Keratinocyte (primary cell): ENCODE results near the gene ITGAD. TPM values are rescaled to one million over a fixed set of nuclear protein-coding genes. Genes with fewer than 3 reads are reported as not detected.

Experiments
- DNase-seq: peaks from one replicate; pipeline ENCODE4 v3.0.0-alpha.2; 2011; ENCODE audit warnings: low read depth, missing footprints, low spot score
- FAIRE-seq: peaks from 2 replicates; lab custom pipeline; 2011; peaks lifted over from hg19 to GRCh38; lab: Jason Lieb, UNC
- H2AFZ ChIP-seq: 2 replicates; pipeline ENCODE4 v1.6.0; 2012; ENCODE audit warnings: low read length, control low read depth, inconsistent platforms; ENCODE audit not compliant: control insufficient read depth
- H3K27ac ChIP-seq: 2 replicates; pipeline ENCODE4 v1.5.1; 2011; ENCODE audit warnings: low read length; ENCODE audit not compliant: control insufficient read depth, insufficient read depth
- H3K27me3 ChIP-seq: 3 replicates; pipeline ENCODE4 v1.6.0; 2011; ENCODE audit warnings: low read length; ENCODE audit not compliant: control insufficient read depth, insufficient read depth; ENCODE audit errors: extremely low read depth
- H3K36me3 ChIP-seq, 2 experiments: 2 replicates in 1 of 2; 3 replicates in 1 of 2; pipeline ENCODE4 v1.5.1; 2011; ENCODE audit warnings: low read length in 2 of 2, mild to moderate bottlenecking in 1 of 2; ENCODE audit not compliant: control insufficient read depth in 2 of 2, insufficient read depth in 2 of 2; ENCODE audit errors: extremely low read depth in 1 of 2
- H3K4me1 ChIP-seq: 3 replicates; pipeline ENCODE4 v1.5.1; 2011; ENCODE audit warnings: low read length; ENCODE audit not compliant: control insufficient read depth, insufficient read depth; ENCODE audit errors: extremely low read depth
- H3K4me2 ChIP-seq: 3 replicates; pipeline ENCODE4 v1.6.0; 2011; ENCODE audit warnings: low read depth, low read length; ENCODE audit not compliant: control insufficient read depth, insufficient read depth; ENCODE audit errors: extremely low read depth
- H3K4me3 ChIP-seq, 3 experiments: fragments of 200-600 bp in 1 of 3; sonication (generic) in 1 of 3; 2 replicates in 2 of 3; 3 replicates in 1 of 3; pipeline ENCODE4 v1.5.1; 2011 to 2016; ENCODE audit warnings: low read length in 3 of 3, mild to moderate bottlenecking in 3 of 3, control low read depth in 2 of 3, inconsistent platforms in 1 of 3, low read depth in 1 of 3, mixed read lengths in 1 of 3, mixed run types in 1 of 3, moderate library complexity in 1 of 3; ENCODE audit not compliant: control insufficient read depth in 2 of 3, insufficient read depth in 2 of 3; ENCODE audit errors: extremely low read depth in 1 of 3
- H3K79me2 ChIP-seq: 2 replicates; pipeline ENCODE4 v1.6.0; 2012; ENCODE audit warnings: low read length; ENCODE audit not compliant: control insufficient read depth, insufficient read depth
- H3K9ac ChIP-seq: 3 replicates; pipeline ENCODE4 v1.6.0; 2011; ENCODE audit warnings: low read length; ENCODE audit not compliant: control insufficient read depth, insufficient read depth; ENCODE audit errors: extremely low read depth
- H3K9me1 ChIP-seq: 3 replicates; pipeline ENCODE4 v1.6.0; 2011; ENCODE audit warnings: low read length; ENCODE audit not compliant: control insufficient read depth, insufficient read depth; ENCODE audit errors: extremely low read depth
- H3K9me3 ChIP-seq: 2 replicates; pipeline ENCODE4 v1.5.1; 2012; ENCODE audit warnings: low read depth, low read length; ENCODE audit not compliant: control insufficient read depth
- H4K20me1 ChIP-seq: 3 replicates; pipeline ENCODE4 v1.6.0; 2011; ENCODE audit warnings: low read length; ENCODE audit not compliant: control insufficient read depth, insufficient read depth; ENCODE audit errors: extremely low read depth
- CTCF ChIP-seq, 3 experiments: IDR thresholded peaks in 1 of 3; conservative IDR thresholded peaks in 1 of 3; optimal IDR thresholded peaks in 1 of 3; 2 replicates in 2 of 3; 3 replicates in 1 of 3; pipeline versions ENCODE3 to v1.5.1; 2011; ENCODE audit warnings: low read length in 3 of 3, mild to moderate bottlenecking in 3 of 3, moderate library complexity in 2 of 3, control low read depth in 1 of 3, inconsistent platforms in 1 of 3; ENCODE audit not compliant: insufficient read depth in 2 of 3; ENCODE audit errors: extremely low read depth in 1 of 3
- EZH2 ChIP-seq: IDR thresholded peaks from one replicate; pipeline ENCODE4 v1.6.1; 2012; ENCODE audit warnings: inconsistent platforms, mild to moderate bottlenecking, low read length, moderate library complexity
- dilution Hi-C: fragments of 300-500 bp; cut with MboI; formaldehyde crosslinking; loops from one replicate; pipeline ENCODE4 v1.7.0; 2020; ENCODE audit warnings: low sequenced_read_pairs; ENCODE audit not compliant: extremely low pct_ligation_motif_present
- polyA plus RNA-seq, 5 experiments: library from polyadenylated mRNA; depleted of rRNA in 3 of 5; stranded (reverse) in 3 of 5; stranded (forward) in 1 of 5; unstranded in 1 of 5; fragments of >200 nt; gene quantifications; 1 replicate in 1 of 5; 2 replicates in 3 of 5; 3 replicates in 1 of 5; pipeline versions ENCODE4 v1.2.1 to v1.2.3, GENCODE V29; 2011 to 2012; ENCODE audit warnings: missing spikeins in 2 of 5, low read depth in 1 of 5, low replicate concordance in 1 of 5

ITGAD gene
- polyA plus RNA-seq, 1 donor (not counting 4 experiments of a cell fraction or from before 2014, with no cell fraction given), result not detected

DNA sequence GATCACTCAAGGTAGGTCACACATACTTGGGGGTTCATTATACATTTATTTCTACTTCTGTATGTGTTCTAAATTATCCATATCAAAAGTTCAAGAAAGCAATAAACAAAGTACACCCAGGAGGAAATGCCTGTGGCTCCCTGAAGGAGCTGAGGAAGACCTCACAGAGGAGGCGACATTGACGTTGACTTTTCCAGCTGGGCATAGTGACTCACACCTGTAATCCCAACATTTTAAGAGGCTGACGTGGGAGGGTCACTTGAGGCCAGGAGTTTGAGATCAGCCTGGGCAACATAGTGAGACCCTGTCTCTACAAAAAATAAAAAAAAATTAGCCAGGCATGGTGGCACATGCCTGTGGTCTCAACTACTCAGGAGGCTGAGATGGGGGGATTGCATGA, 16.3 kb downstream of the ITGAD start:
- Histone ChIP-seq H2AFZ (no peak overlapping the region), H3K36me3 (no peaks in the 10 kb centered on the region), H3K27ac (no peak overlapping the region), H3K79me2 (no peaks in the 10 kb centered on the region), H3K9ac (no peak overlapping the region), H3K27me3 (peaks cover 4% of the 10 kb centered on the region), H3K9me3 (no peaks in the 10 kb centered on the region), H3K9me1 (no peaks in the 10 kb centered on the region), H3K4me2 (no peak overlapping the region), H4K20me1 (no peaks in the 10 kb centered on the region), H3K4me3 (no peak overlapping the region), H3K4me1 (no peaks in the 10 kb centered on the region)
- DNase-seq (no peak), FAIRE-seq (no peak)
- no peak for TF ChIP-seq CTCF (optimal IDR thresholded peaks at IDR 0.05 in 1 of 3, IDR thresholded peaks at IDR 0.05 in 1 of 3, conservative IDR thresholded peaks at IDR 0.05 in 1 of 3; ENCODE audit: extremely low read depth in 1 of 3, insufficient read depth in 2 of 3, low read length in 3 of 3)
- TF ChIP-seq EZH2, result no peak
- dilution Hi-C loops, result no loop called here

GRCh38 chr16:31410082-31410481, 16.9 kb downstream of the ITGAD start:
- Histone ChIP-seq H3K9me3 (no peaks in the 10 kb centered on the region), H3K9ac (no peak overlapping the region), H3K27ac (no peak overlapping the region), H3K36me3 (no peaks in the 10 kb centered on the region), H3K27me3 (peaks cover 4% of the 10 kb centered on the region), H3K4me1 (no peaks in the 10 kb centered on the region), H3K9me1 (no peaks in the 10 kb centered on the region), H3K4me3 (no peak overlapping the region), H3K4me2 (no peak overlapping the region), H4K20me1 (no peaks in the 10 kb centered on the region), H3K79me2 (no peaks in the 10 kb centered on the region), H2AFZ (no peak overlapping the region)
- FAIRE-seq (no peak), DNase-seq (no peak)
- no peak for TF ChIP-seq CTCF (optimal IDR thresholded peaks at IDR 0.05 in 1 of 3, IDR thresholded peaks at IDR 0.05 in 1 of 3, conservative IDR thresholded peaks at IDR 0.05 in 1 of 3; ENCODE audit: extremely low read depth in 1 of 3, insufficient read depth in 2 of 3, low read length in 3 of 3)
- TF ChIP-seq EZH2, result no peak
- dilution Hi-C loops, result no loop called here
